HG03432 (cell line): ENCODE measurements around the gene DUOX2.
"Not testable (repeated sequence)": the region's sequence is repeated elsewhere in the genome, so short reads cannot be mapped to it uniquely, and the experiment has no call there.

Experiments used
- ATAC-seq: cut with Tn5 transposase; IDR thresholded peaks from one replicate; pipeline ENCODE4 v1.9.1; 2021; ENCODE audit warnings: mild to moderate bottlenecking, moderate library complexity; ENCODE audit not compliant: unreplicated experiment

The DUOX2 gene

GRCh38 chr15:45139770-45140169 is 25.8 kb upstream of the DUOX2 start:
- no peak for ATAC-seq

DNA sequence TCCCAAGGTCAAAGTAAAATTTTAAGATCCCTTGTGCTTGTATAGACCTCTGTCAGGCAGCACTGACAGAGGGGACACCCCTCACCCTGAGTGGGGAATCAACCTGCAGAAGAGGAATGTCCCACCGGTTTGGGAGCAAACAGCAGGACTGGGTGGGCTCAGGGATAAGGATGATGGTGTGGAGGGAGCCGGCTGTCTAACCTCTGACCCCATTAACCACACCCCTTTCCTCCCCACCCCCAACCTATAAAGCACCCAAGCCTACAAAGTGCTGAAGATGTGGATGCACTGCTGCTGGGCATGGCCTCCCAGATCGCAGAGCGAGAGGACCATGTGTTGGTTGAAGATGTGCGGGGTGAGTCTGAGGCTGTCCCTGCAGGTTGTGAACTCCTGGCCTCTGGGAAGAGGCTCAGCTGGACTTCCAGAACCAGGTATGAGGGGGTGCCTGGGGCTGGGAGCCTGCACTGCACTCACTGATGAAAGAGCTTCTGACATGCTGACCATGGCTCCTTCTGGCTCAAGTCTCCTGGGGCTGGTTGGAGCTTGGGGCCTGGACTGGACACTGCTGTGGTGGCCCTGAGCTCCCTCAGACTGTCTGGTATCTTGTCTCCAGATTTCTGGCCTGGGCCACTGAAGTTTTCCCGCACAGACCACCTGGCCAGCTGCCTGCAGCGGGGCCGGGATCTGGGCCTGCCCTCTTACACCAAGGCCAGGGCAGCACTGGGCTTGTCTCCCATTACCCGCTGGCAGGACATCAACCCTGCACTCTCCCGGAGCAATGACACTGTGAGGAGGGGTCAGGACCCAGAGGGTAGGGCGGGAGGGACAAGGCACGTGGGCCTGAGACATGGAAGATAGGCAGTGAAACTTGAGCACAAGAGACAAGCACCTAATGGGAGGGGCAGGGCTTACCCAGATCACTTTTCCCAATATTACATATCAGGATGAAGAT is 25.1 kb upstream of the DUOX2 start:
- ATAC-seq, result no peak

DNA sequence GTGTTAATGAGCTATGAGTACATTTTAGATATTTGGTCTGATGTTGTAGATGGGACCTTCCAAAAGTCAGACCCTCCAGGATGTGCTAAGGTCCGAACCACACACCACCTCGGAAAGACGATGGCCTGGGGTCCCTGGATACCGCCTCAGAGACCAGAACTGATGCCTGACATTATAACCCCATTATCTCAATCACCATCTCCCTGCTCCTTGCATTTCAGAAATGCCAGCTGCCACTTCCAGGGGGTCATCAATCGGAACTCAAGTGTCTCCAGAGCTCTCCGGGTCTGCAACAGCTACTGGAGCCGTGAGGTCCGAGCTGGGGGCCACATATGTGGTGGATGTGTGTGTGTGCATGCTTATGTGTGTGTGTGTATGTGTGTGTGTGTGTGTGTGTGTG is 23.7 kb upstream of the DUOX2 start:
- no peak for ATAC-seq

- ATAC-seq, result no peak
These were observed 22.4 kb upstream of the DUOX2 start for GRCh38 chr15:45136378-45136764.

- ATAC-seq, result not testable (repeated sequence)
These were observed 21.9 kb upstream of the DUOX2 start for GRCh38 chr15:45135705-45136377.

- ATAC-seq, result no peak
These were observed 21.0 kb upstream of the DUOX2 start for GRCh38 chr15:45134682-45135604.

DNA sequence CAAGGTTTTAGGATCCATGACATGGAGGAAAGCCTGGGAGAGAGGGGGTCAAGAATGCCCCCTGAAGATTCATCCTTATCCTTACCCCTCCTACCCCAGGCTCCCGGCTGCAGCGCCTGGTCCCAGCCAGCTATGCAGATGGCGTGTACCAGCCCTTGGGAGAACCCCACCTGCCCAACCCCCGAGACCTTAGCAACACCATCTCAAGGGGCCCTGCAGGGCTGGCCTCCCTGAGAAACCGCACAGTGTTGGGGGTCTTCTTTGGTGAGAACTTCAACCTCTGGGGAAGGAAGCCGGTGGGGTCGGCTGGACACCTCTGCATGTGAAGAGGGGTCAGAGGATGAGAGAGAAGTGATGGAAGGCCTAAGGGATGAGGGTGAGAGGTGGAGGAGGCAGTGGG is 20.1 kb upstream of the DUOX2 start:
- ATAC-seq, result no peak

- no peak for ATAC-seq
These were observed 19.6 kb upstream of the DUOX2 start for GRCh38 chr15:45133561-45133920.

DNA sequence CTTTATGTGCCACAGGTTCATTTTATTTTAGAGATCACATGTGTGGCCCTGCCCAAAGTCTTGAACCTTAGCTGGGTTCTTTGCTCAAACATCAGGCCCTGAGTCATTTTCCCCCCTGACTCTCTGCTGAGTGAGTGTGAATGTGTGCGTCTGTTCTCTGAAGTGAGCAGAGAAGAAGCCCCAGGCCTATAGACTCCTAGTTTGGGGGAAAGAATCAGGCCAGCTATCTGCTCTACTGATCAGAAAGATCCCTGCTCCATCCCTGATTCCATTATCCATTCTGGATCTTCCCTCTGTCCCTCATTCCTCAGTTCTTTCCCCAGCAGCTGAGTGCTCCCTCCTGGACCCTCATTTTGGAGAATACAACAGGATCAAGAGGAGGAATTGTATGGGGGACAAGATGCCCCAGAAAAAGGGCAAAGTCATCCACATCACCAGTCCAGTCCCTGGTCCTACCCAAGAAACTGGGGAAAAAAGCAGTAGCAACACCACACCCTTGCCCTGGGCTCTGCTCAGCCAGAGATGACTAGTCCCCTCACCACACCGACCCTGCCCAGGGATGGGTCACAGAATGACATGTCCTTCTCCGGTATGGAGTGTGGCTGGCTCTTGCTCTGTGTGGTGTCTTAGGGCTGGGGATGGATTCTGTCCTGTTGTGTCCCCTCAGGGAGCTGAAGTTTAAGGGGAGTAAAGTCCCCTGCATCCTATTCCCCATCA is 19.0 kb upstream of the DUOX2 start:
- ATAC-seq, result no peak

GRCh38 chr15:45131510-45131909 is 17.5 kb upstream of the DUOX2 start:
- ATAC-seq, result no peak

DNA sequence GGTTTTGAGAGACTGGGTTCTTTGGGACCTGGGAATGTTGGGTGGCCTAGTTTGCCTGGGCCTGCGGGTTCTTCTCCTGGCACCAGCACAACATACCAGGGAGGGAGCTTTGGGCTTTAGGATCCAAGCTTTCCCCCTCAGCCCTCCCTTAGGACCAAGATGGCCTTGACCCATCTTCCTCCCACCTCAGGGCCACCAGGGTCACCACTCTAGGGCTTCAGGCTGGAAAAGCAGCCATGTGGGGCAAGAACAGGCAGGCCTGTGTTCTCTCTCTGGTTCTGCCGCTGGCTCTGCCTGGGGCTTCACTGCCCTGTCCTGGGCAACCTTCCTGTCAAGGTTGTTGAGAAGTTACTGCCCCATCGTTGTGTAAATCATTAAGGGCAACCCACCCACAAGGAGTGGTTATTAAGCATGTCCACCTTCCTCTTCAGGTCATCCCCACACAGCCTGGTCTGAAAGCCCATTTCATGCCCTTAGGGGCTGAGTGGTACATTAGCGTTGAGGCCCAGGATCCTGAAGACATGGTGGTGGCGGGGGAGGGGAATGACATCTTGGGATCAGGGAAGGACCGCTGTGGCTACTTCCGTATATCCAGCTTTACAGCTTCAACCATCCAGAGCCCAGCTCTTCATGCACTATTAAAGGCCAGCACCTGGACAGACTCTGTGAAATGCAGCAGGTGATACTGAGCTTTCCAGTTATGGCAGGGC is 16.5 kb upstream of the DUOX2 start:
- ATAC-seq, result no peak

DNA sequence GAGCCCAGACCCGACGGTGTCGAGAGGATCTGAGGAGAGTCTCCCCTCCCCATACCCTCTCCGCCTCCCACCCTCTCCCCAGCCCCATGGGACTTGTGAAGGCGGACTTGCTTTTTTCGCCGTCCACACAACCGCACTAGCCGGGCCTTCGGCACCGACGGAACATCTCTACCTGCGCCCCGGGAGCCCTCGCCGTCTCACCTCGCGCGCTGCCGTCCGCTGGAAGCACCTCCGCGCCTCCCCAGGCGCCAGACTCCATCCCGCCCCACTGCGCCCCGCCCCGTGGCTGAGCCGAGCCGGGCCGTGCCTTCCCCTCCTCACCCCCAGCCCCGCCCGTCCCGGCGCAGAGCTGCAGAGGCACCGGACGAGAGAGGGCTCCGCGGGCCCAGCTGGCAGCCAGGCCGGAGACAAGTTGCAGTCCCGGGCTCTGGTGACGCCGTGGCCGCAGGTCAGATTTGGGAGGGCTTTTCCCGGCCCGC is 15.7 kb upstream of the DUOX2 start, which contains the start of the genes DUOX1 and DUOXA1:
DUOX1 (plus strand) TSS at position 344 of the 479 bp plus-strand sequence. CDS start 1,973 bp downstream, outside the sequence.
DUOXA1 (minus strand) TSS at position 229 of the 479 bp plus-strand sequence. CDS start 6,865 bp downstream, outside the sequence.
- ATAC-seq, result no peak

GRCh38 chr15:45128971-45129639 is 15.1 kb upstream of the DUOX2 start:
- no peak for ATAC-seq

- ATAC-seq, result no peak
These were observed 12.7 kb upstream of the DUOX2 start for GRCh38 chr15:45126535-45127158.

DNA sequence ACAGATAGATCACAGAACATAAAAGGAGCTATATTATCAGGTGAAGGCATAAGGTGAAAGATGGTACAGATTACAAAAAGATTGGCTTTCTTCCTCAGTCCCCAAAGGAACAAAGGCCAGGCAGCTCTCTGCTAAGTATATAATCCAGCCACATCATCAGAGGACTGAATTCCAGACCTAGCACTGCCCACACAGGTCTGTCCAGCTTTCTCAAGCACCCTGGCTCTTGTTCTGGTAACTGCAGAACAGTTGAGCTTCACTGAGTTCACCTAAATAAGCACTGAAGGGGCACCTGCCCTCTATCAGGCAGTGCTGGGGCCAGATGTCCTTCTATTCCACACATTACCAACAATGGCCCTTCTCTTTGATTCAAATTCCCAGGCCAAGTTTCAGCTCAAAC is 9.4 kb upstream of the DUOX2 start:
- no peak for ATAC-seq

DNA sequence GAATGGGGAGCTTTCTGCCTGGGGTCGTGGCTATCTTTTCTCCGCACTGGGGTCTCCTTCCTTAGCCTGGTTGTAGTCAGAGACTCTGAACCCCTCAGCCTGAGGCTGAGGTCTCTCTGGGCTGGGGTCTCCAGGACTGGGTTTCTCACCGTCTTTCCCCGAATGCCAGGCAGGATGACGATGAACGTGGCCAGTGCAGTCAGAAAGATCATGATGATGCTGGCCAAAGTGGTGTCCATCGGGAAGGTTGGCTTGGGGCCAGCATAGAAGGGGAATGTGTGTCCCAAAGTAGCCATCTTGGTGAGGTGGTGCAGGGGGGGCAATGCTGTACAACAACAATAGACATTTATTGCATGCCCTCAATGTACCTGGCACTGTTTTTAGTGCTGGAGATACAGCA is 8.7 kb upstream of the DUOX2 start:
- no peak for ATAC-seq

- no peak for ATAC-seq
These were observed 7.9 kb upstream of the DUOX2 start for GRCh38 chr15:45121706-45122417.

GRCh38 chr15:45121020-45121419 is 7.0 kb upstream of the DUOX2 start:
- no peak for ATAC-seq
